ENCODE measurements around the gene TM7SF3.

DNA sequence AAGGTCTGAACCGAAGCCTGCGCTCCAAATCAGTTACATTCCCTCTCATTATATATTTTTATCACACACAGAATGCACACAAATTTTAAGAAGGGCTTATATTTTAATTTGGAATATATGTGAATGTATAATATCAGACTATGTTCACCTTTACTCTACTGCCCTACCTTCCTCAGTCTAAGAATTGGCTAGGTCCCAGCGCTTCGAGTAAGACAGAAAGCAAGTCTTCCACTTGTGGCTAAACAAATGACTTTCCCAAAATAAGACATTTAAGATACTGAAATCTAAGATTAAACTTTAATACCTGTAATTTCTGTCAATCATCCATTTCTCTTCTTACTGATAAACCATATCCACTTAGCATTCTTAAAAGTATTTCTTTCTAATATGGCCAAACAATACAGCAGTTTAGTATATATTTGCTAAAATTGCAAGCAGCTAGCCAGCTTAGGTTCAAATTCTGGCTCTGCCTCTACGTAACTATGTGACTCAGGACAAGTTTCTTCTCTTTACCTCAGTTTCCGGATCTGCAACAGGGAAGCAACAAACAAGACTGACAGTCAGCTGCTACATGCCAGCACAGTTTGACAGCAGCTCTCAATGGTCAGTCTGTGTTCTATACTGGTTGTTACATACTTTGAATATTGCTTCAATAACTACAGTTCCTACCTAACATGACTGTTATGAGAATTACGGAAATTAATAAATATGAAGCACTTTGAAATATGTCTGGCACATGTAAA, 78.4 kb downstream of the TM7SF3 start:
- TF ChIP-seq POLR2A (IDR thresholded peaks at IDR 0.05): no peak
- TF ChIP-seq, protein P1, sequence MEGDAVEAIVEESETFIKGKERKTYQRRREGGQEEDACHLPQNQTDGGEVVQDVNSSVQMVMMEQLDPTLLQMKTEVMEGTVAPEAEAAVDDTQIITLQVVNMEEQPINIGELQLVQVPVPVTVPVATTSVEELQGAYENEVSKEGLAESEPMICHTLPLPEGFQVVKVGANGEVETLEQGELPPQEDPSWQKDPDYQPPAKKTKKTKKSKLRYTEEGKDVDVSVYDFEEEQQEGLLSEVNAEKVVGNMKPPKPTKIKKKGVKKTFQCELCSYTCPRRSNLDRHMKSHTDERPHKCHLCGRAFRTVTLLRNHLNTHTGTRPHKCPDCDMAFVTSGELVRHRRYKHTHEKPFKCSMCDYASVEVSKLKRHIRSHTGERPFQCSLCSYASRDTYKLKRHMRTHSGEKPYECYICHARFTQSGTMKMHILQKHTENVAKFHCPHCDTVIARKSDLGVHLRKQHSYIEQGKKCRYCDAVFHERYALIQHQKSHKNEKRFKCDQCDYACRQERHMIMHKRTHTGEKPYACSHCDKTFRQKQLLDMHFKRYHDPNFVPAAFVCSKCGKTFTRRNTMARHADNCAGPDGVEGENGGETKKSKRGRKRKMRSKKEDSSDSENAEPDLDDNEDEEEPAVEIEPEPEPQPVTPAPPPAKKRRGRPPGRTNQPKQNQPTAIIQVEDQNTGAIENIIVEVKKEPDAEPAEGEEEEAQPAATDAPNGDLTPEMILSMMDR (IDR thresholded peaks at IDR 0.05): no peak
